Erythroblast (primary cell): ENCODE measurements around the gene C17orf113.

Source experiments
- DNase-seq, 2 experiments: peaks; one replicate each; lab custom pipeline; 2025; lab: John Stamatoyannopoulos, UW
- GATA1 ChIP-seq: IDR thresholded peaks from 2 replicates; pipeline ENCODE4 v1.6.1; 2011; ENCODE audit warnings: low read depth, mild to moderate bottlenecking, control low read depth, low read length, moderate library complexity
- POLR2A ChIP-seq: IDR thresholded peaks from 2 replicates; pipeline ENCODE4 v1.6.1; 2011; ENCODE audit warnings: mild to moderate bottlenecking, low read length

The C17orf113 gene

GRCh38 chr17:42081516-42082129 is 31.2 kb upstream of the C17orf113 start:
- TF ChIP-seq POLR2A (no peak), GATA1 (no peak)
- DNase-seq: no peak

- no peak for DNase-seq
- TF ChIP-seq GATA1 (no peak), POLR2A (no peak)
Measured at GRCh38 chr17:42079541-42079940, 29.1 kb upstream of the C17orf113 start.

GRCh38 chr17:42078396-42079043 is 28.1 kb upstream of the C17orf113 start:
- TF ChIP-seq GATA1 (no peak), POLR2A (no peak)
- peak in 1 of 2 experiments; percentile 42 for DNase-seq

GRCh38 chr17:42077755-42078154 is 27.4 kb upstream of the C17orf113 start:
- TF ChIP-seq POLR2A (no peak), GATA1 (no peak)
- no peak for DNase-seq

GRCh38 chr17:42076797-42077559 is 26.6 kb upstream of the C17orf113 start:
- DNase-seq: no peak
- TF ChIP-seq GATA1 (no peak), POLR2A (no peak)

- DNase-seq: no peak
- no peak for TF ChIP-seq POLR2A
- TF ChIP-seq GATA1: no peak
Measured at GRCh38 chr17:42075789-42076188, 25.4 kb upstream of the C17orf113 start.

- DNase-seq: no peak
Measured at GRCh38 chr17:42072323-42073187, 22.2 kb upstream of the C17orf113 start.

GRCh38 chr17:42071810-42072209 is 21.4 kb upstream of the C17orf113 start:
- no peak for DNase-seq
- TF ChIP-seq GATA1: no peak

More at GRCh38 chr17:42072323-42073187, 22.2 kb upstream of the C17orf113 start:
- no peak for TF ChIP-seq GATA1
- TF ChIP-seq POLR2A: no peak

GRCh38 chr17:42068979-42069378 is 18.6 kb upstream of the C17orf113 start:
- no peak for DNase-seq
- TF ChIP-seq GATA1 (no peak), POLR2A (no peak)

- TF ChIP-seq GATA1: no peak
- no peak for TF ChIP-seq POLR2A
- DNase-seq: peak; percentile 54 to 77
Measured at GRCh38 chr17:42067371-42068091, 17.1 kb upstream of the C17orf113 start.

GRCh38 chr17:42065201-42065600 is 14.8 kb upstream of the C17orf113 start:
- TF ChIP-seq POLR2A: no peak
- no peak for TF ChIP-seq GATA1
- no peak for DNase-seq

- TF ChIP-seq GATA1: no peak
- no peak for TF ChIP-seq POLR2A
- DNase-seq: no peak
Measured at GRCh38 chr17:42062681-42063080, 12.3 kb upstream of the C17orf113 start.

GRCh38 chr17:42061646-42062487 is 11.5 kb upstream of the C17orf113 start:
- no peak for TF ChIP-seq GATA1
- TF ChIP-seq POLR2A: no peak
- DNase-seq: peak in 1 of 2 experiments; percentile 54
